Neural crest cell (in vitro differentiated cells): ENCODE measurements around the gene ASIC5. TPM values are rescaled to one million over a fixed set of nuclear protein-coding genes. Genes with fewer than 3 reads are reported as not detected.

Source experiments
- DNase-seq: peaks from one replicate; pipeline ENCODE4 v3.0.0; 2021; ENCODE audit warnings: low read depth, mixed read lengths, low spot score
- H3K27ac Mint-ChIP-seq: one replicate; pipeline ENCODE4 v1.8.0; 2021; ENCODE audit warnings: mild to moderate bottlenecking, mixed read lengths; ENCODE audit not compliant: unreplicated experiment
- H3K27me3 Mint-ChIP-seq: 2 replicates; pipeline ENCODE4 v1.8.0; 2021; ENCODE audit warnings: low read depth, mild to moderate bottlenecking, mixed read lengths
- H3K36me3 Mint-ChIP-seq: 2 replicates; pipeline ENCODE4 v1.8.0; 2021; ENCODE audit warnings: low read depth, mild to moderate bottlenecking, mixed read lengths
- H3K4me1 Mint-ChIP-seq: 2 replicates; pipeline ENCODE4 v1.8.0; 2021; ENCODE audit warnings: mixed read lengths
- H3K4me3 Mint-ChIP-seq: one replicate; pipeline ENCODE4 v1.8.0; 2021; ENCODE audit warnings: mild to moderate bottlenecking, mixed read lengths
- H3K9me3 Mint-ChIP-seq: 2 replicates; pipeline ENCODE4 v1.8.0; 2021; ENCODE audit warnings: mixed read lengths
- CTCF ChIP-seq: fragments of 200-600 bp; sonication (generic); conservative IDR thresholded peaks from 2 replicates; pipeline ENCODE4 v1.5.0; 2021; ENCODE audit warnings: antibody characterized with exemption, mild to moderate bottlenecking
- total RNA-seq: library from RNA; stranded (reverse); gene quantifications from 2 replicates; pipeline ENCODE4 v1.2.1, GENCODE V29; 2021

ASIC5 gene
- total RNA-seq, 1 donor from 2014 or later, result not detected

GRCh38 chr4:155784637-155785036, 81.4 kb downstream of the ASIC5 start:
- Mint-ChIP-seq H3K27me3 (no peaks in the 10 kb centered on the region), H3K27ac (no peak overlapping the region), H3K36me3 (no peaks in the 10 kb centered on the region), H3K4me3 (no peak overlapping the region), H3K4me1 (no peaks in the 10 kb centered on the region), H3K9me3 (no peaks in the 10 kb centered on the region)
- no peak for TF ChIP-seq CTCF
- DNase-seq, result no peak

DNA sequence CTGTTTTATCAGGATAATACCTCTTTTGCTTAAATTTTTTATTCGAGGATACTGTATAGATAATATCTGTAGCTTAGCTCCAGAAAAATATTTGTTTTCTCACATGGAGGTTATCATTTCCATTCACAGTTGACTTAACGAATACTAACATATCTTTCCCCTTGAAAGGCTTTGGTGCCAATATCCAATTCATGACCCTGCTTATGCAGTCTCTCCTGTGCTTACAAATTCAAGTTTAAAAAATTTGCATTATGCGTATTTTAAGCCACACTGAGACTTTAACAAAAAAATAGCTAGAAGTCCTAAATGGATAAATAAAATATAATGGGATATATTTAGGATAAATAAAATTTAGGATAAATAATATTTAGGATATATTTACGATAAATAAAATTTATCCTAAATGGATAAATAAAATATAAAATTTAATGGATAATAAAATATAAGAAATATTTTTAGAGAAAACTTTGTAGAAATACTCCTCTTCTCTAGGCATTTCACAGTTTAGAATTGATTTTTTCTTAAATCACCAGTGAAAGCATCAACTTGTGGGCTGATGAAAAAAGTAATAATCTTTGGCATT, 84.7 kb downstream of the ASIC5 start:
- no peak for DNase-seq
- no peaks in the 10 kb centered on the region for H3K9me3 Mint-ChIP-seq
- no peak overlapping the region for H3K27ac Mint-ChIP-seq
- TF ChIP-seq CTCF, result no peak
- H3K4me3 Mint-ChIP-seq, result no peak overlapping the region
- H3K36me3 Mint-ChIP-seq, result peaks cover 2% of the 10 kb centered on the region
- no peaks in the 10 kb centered on the region for H3K27me3 Mint-ChIP-seq
- H3K4me1 Mint-ChIP-seq, result no peaks in the 10 kb centered on the region

DNA sequence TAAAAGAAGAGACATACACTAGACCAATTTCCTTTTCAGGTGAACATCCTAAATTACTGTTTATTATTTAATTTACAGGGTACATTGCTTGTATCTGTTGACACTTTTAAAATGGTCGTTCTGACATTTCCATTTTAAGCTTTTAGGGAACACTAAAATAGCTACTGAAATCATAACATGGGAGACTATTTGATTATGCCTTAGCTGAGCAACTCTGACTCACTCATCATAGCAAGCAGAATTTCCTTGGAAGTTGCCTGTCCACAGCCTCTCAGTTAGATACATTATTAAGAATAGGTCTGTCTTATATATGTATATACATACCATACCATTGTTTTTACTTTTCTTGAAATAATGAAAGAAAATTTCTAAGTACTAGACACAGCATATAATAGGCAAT, 85.3 kb downstream of the ASIC5 start:
- H3K9me3 Mint-ChIP-seq, result no peaks in the 10 kb centered on the region
- no peaks in the 10 kb centered on the region for H3K27me3 Mint-ChIP-seq
- no peak overlapping the region for H3K27ac Mint-ChIP-seq
- TF ChIP-seq CTCF, result no peak
- no peak overlapping the region for H3K4me3 Mint-ChIP-seq
- no peak for DNase-seq
- peaks cover 2% of the 10 kb centered on the region for H3K36me3 Mint-ChIP-seq
- no peaks in the 10 kb centered on the region for H3K4me1 Mint-ChIP-seq

Other genes starting within 250 kb of the ASIC5 start
- gene GUCY1A1, start 199.4 kb downstream of the ASIC5 start, total RNA-seq, result 0.44 and 0.75 TPM in 2 replicates
- 6.1 and 6.7 TPM in 2 replicates for gene GUCY1B1, start 107.3 kb downstream of the ASIC5 start, total RNA-seq
- not detected in 2 replicates for gene TDO2, start 37.4 kb upstream of the ASIC5 start, total RNA-seq
- gene CTSO, start 87.6 kb upstream of the ASIC5 start, total RNA-seq, result 1.3 and 1.7 TPM in 2 replicates